ENCODE results near the gene NGRN. TPM values are rescaled to one million over a fixed set of nuclear protein-coding genes. Genes with fewer than 3 reads are reported as not detected.

Gene NGRN
- polyA plus RNA-seq, 1 of the 3 experiments (the other 2 are of a cell fraction) = 48.2 TPM

- no peak for DNase-seq
- H4K20me1 ChIP-seq (ENCODE audit: insufficient read depth) = no peaks in the 10 kb centered on the region
- CTCF ChIA-PET = interaction anchor here (1.0 to 3.0 kb wide), 6 partner anchors 11 to 188 kb away, joined by 5 to 15 read pairs (median 6); no protein-coding TSS in a partner anchor
- TF ChIP-seq JUND (IDR thresholded peaks at IDR 0.05) = no peak
- TF ChIP-seq POLR2AphosphoS5 (IDR thresholded peaks at IDR 0.05; ENCODE audit: low read depth, low read length) = no peak
- no peak for TF ChIP-seq USF1 (IDR thresholded peaks at IDR 0.05; ENCODE audit: borderline replicate concordance, low read depth)
- TF ChIP-seq GATA2 (CRISPR knock-in tag; IDR thresholded peaks at IDR 0.05) = no peak
- no peak for TF ChIP-seq CTCF (IDR thresholded peaks at IDR 0.05)
- TF ChIP-seq EP300 (IDR thresholded peaks at IDR 0.05; ENCODE audit: borderline replicate concordance in 1 of 2, low read depth in 1 of 2, low read length in 1 of 2) = no peak
- no peak for TF ChIP-seq FOSL2 (IDR thresholded peaks at IDR 0.05; ENCODE audit: borderline replicate concordance, low read depth)
- no peak for TF ChIP-seq TEAD4 (IDR thresholded peaks at IDR 0.05; ENCODE audit: borderline replicate concordance, insufficient read depth)
- TF ChIP-seq REST (IDR thresholded peaks at IDR 0.05; ENCODE audit: low read depth, low read length) = no peak
- TF ChIP-seq FOXM1 (IDR thresholded peaks at IDR 0.05; ENCODE audit: low read depth) = no peak
- TF ChIP-seq RCOR1 (IDR thresholded peaks at IDR 0.05; ENCODE audit: low read length) = no peak
- no peak for TF ChIP-seq RAD21 (IDR thresholded peaks at IDR 0.05; ENCODE audit: low read length)
- no peak for TF ChIP-seq NRF1 (IDR thresholded peaks at IDR 0.05; ENCODE audit: low read depth, low read length)
- TF ChIP-seq GABPA (IDR thresholded peaks at IDR 0.05; ENCODE audit: low read depth) = no peak
- POLR2A ChIA-PET = no interaction called here
- H3K79me2 ChIP-seq (ENCODE audit: insufficient read depth) = no peaks in the 10 kb centered on the region
- H3K9ac ChIP-seq = no peak overlapping the region
- peaks cover 10% of the 10 kb centered on the region for H3F3A ChIP-seq (replicated peaks; ENCODE audit: insufficient read depth)
- WGBS (ENCODE audit: low lambda C conversion rate) = 88% methylated on average over 6 of the region's 6 CpGs
- no peak overlapping the region for H3K4me3 ChIP-seq (ENCODE audit: low read depth in 2 of 2, low read length in 1 of 2)
- no peaks in the 10 kb centered on the region for H3K27me3 ChIP-seq (ENCODE audit: insufficient read depth)
- no peaks in the 10 kb centered on the region for H3K9me3 ChIP-seq
- H3K4me2 ChIP-seq = no peak overlapping the region
- no peak overlapping the region for H2AFZ ChIP-seq (ENCODE audit: low read depth)
- H3K9me2 ChIP-seq = no peaks in the 10 kb centered on the region
- no peaks in the 10 kb centered on the region for H3K36me3 ChIP-seq (replicated peaks in 1 of 2; ENCODE audit: control insufficient read depth in 1 of 2, insufficient read depth in 2 of 2, low read length in 1 of 2)
- no peaks in the 10 kb centered on the region for H3K4me1 ChIP-seq (ENCODE audit: control insufficient read depth in 1 of 2, insufficient read depth in 2 of 2, low read depth in 1 of 2, low read length in 1 of 2)
- H3K27ac ChIP-seq (ENCODE audit: low read depth in 2 of 2, low read length in 1 of 2) = no peak overlapping the region
Observed at GRCh38 chr15:90294159-90294558, 28.7 kb downstream of the NGRN start.
